H1 (cell line): ENCODE results near the gene SHISA7. TPM values are rescaled to one million over a fixed set of nuclear protein-coding genes. Genes with fewer than 3 reads are reported as not detected.
A peak's percentile ranks its signal among the peaks of the same experiment; 100 is the strongest.

Experiments
- CTCF ChIA-PET: fragments of 300-600 bp; sonication (Branson Sonifier 250); formaldehyde crosslinking; loops from one replicate; lab custom pipeline; 2021; ENCODE audit not compliant: partially characterized antibody; lab: Charles Lee
- POLR2A ChIA-PET: fragments of 300-600 bp; sonication (Branson Sonifier 250); formaldehyde crosslinking; loops from one replicate; lab custom pipeline; 2021; ENCODE audit warnings: inconsistent platforms; ENCODE audit not compliant: partially characterized antibody; lab: Charles Lee
- DNase-seq, 2 experiments: peaks; one replicate each; pipeline versions ENCODE4 v3.0.0 to v3.0.0-alpha.2; 2010 to 2022; ENCODE audit warnings: low spot score in 2 of 2, low read depth in 1 of 2, mixed read lengths in 1 of 2
- FAIRE-seq: peaks from 2 replicates; lab custom pipeline; 2011; peaks lifted over from hg19 to GRCh38; lab: Jason Lieb, UNC
- H2AFZ ChIP-seq: 2 replicates; pipeline ENCODE4 v1.8.1; 2012; ENCODE audit warnings: low read length, inconsistent platforms
- H2AK5ac ChIP-seq: 2 replicates; pipeline ENCODE4 v1.6.1; 2013; ENCODE audit warnings: low read depth, low read length
- H2BK120ac ChIP-seq: replicated peaks from 2 replicates; pipeline ENCODE3; 2013; ENCODE audit warnings: low read depth, low read length, inconsistent platforms
- H2BK12ac ChIP-seq: 2 replicates; pipeline ENCODE4 v1.6.1; 2013; ENCODE audit warnings: low read depth, low read length
- H2BK15ac ChIP-seq: 2 replicates; pipeline ENCODE4 v1.6.1; 2013; ENCODE audit warnings: low read length
- H2BK20ac ChIP-seq: 2 replicates; pipeline ENCODE4 v1.6.1; 2013; ENCODE audit warnings: low read length
- H2BK5ac ChIP-seq: 2 replicates; pipeline ENCODE4 v1.6.1; 2013; ENCODE audit warnings: low read depth, low read length
- H3K14ac ChIP-seq: 2 replicates; pipeline ENCODE4 v1.6.1; 2013; ENCODE audit warnings: inconsistent platforms; ENCODE audit not compliant: insufficient read length
- H3K18ac ChIP-seq: 2 replicates; pipeline ENCODE4 v1.6.1; 2013; ENCODE audit warnings: low read length; ENCODE audit errors: extremely low read depth
- H3K23ac ChIP-seq: 2 replicates; pipeline ENCODE4 v1.6.1; 2013; ENCODE audit warnings: inconsistent platforms; ENCODE audit not compliant: insufficient read length
- H3K23me2 ChIP-seq: 2 replicates; pipeline ENCODE4 v1.6.1; 2013; ENCODE audit warnings: low read depth, low read length
- H3K27ac ChIP-seq: 2 replicates; pipeline ENCODE4 v1.6.1; 2011; ENCODE audit warnings: low read depth, low read length, inconsistent platforms
- H3K27me3 ChIP-seq, 4 experiments: replicated peaks in 1 of 4; 1 replicate in 1 of 4; 2 replicates in 3 of 4; pipeline versions ENCODE4 v1.6.1 to v1.8.1; 2011 to 2013; ENCODE audit warnings: low read length in 3 of 4, mild to moderate bottlenecking in 3 of 4, inconsistent platforms in 2 of 4, mixed read lengths in 2 of 4, moderate library complexity in 1 of 4; ENCODE audit not compliant: control insufficient read depth in 3 of 4, insufficient read depth in 3 of 4; ENCODE audit errors: extremely low read depth in 1 of 4
- H3K36me3 ChIP-seq, 4 experiments: 2 replicates each; pipeline versions ENCODE4 v1.6.1 to v1.8.1; 2011 to 2013; ENCODE audit warnings: mild to moderate bottlenecking in 4 of 4, low read length in 3 of 4, moderate library complexity in 2 of 4, control low read depth in 1 of 4, inconsistent platforms in 1 of 4; ENCODE audit not compliant: insufficient read depth in 4 of 4, control insufficient read depth in 2 of 4
- H3K4ac ChIP-seq: replicated peaks from 2 replicates; pipeline ENCODE3; 2013; ENCODE audit warnings: low read length, low read depth, mixed read lengths, inconsistent platforms; ENCODE audit not compliant: insufficient read length
- H3K4me1 ChIP-seq, 4 experiments: replicated peaks in 1 of 4; 1 replicate in 1 of 4; 2 replicates in 3 of 4; pipeline versions ENCODE4 v1.6.1 to v1.8.1; 2011 to 2013; ENCODE audit warnings: low read length in 3 of 4, inconsistent platforms in 2 of 4, mixed read lengths in 1 of 4; ENCODE audit not compliant: insufficient read depth in 4 of 4, control insufficient read depth in 3 of 4
- H3K4me2 ChIP-seq, 2 experiments: 2 replicates each; pipeline versions ENCODE4 v1.6.1 to v1.8.1; 2011 to 2013; ENCODE audit warnings: low read depth in 2 of 2, low read length in 2 of 2, control low read depth in 1 of 2, inconsistent platforms in 1 of 2, mild to moderate bottlenecking in 1 of 2; ENCODE audit not compliant: insufficient read depth in 1 of 2
- H3K4me3 ChIP-seq, 4 experiments: fragments of 200-600, 300-600 bp in 1 of 4; sonication (generic), shearing (Covaris generic), sonication (Bioruptor Twin) in 1 of 4; 2 replicates each; pipeline versions ENCODE4 v1.5.1 to v1.8.1; 2011 to 2016; ENCODE audit warnings: low read length in 4 of 4, low read depth in 3 of 4, control low read depth in 2 of 4, inconsistent platforms in 2 of 4, mild to moderate bottlenecking in 2 of 4, mixed read lengths in 1 of 4, moderate library complexity in 1 of 4; ENCODE audit not compliant: insufficient read depth in 2 of 4; ENCODE audit errors: extremely low read depth in 1 of 4
- H3K56ac ChIP-seq: replicated peaks from 2 replicates; pipeline ENCODE3; 2013; ENCODE audit warnings: low read depth, mild to moderate bottlenecking, mixed read lengths, low read length, inconsistent platforms; ENCODE audit not compliant: insufficient read length
- H3K79me1 ChIP-seq: 2 replicates; pipeline ENCODE4 v1.6.1; 2013; ENCODE audit warnings: low read depth, low read length, control low read depth
- H3K79me2 ChIP-seq, 2 experiments: 2 replicates each; pipeline versions ENCODE4 v1.6.1 to v1.8.1; 2012 to 2013; ENCODE audit warnings: low read length in 2 of 2, mild to moderate bottlenecking in 2 of 2, inconsistent platforms in 1 of 2; ENCODE audit not compliant: insufficient read depth in 2 of 2, control insufficient read depth in 1 of 2
- H3K9ac ChIP-seq, 4 experiments: replicated peaks in 1 of 4; 1 replicate in 1 of 4; 2 replicates in 3 of 4; pipeline versions ENCODE4 v1.6.1 to v1.8.1; 2011 to 2013; ENCODE audit warnings: low read depth in 3 of 4, low read length in 3 of 4, control low read depth in 2 of 4, mild to moderate bottlenecking in 2 of 4, moderate library complexity in 2 of 4, inconsistent platforms in 1 of 4; ENCODE audit errors: extremely low read depth in 1 of 4
- H3K9me3 ChIP-seq, 2 experiments: 2 replicates each; pipeline versions ENCODE4 v1.6.1 to v1.8.1; 2012 to 2013; ENCODE audit warnings: mild to moderate bottlenecking in 2 of 2, moderate library complexity in 2 of 2, control low read depth in 1 of 2, inconsistent platforms in 1 of 2, low read depth in 1 of 2, low read length in 1 of 2, mixed read lengths in 1 of 2; ENCODE audit not compliant: insufficient read depth in 2 of 2
- H4K20me1 ChIP-seq, 2 experiments: replicated peaks in 1 of 2; 2 replicates each; pipeline versions ENCODE3 to v1.8.1; 2011 to 2013; ENCODE audit warnings: inconsistent platforms in 2 of 2, low read length in 2 of 2, mild to moderate bottlenecking in 1 of 2; ENCODE audit not compliant: insufficient read depth in 2 of 2, control insufficient read depth in 1 of 2
- H4K5ac ChIP-seq: 2 replicates; pipeline ENCODE4 v1.6.1; 2013; ENCODE audit warnings: low read length, low read depth, mixed read lengths, inconsistent platforms; ENCODE audit not compliant: insufficient read length
- H4K8ac ChIP-seq: 2 replicates; pipeline ENCODE4 v1.8.0; 2013; ENCODE audit warnings: mild to moderate bottlenecking, moderate library complexity, low read length, inconsistent platforms; ENCODE audit not compliant: insufficient read depth; ENCODE audit errors: extremely low read depth
- H4K91ac ChIP-seq: replicated peaks from 2 replicates; pipeline ENCODE3; 2013; ENCODE audit warnings: low read length, mixed read lengths, inconsistent platforms; ENCODE audit not compliant: insufficient read length
- GABPA ChIP-seq: IDR thresholded peaks from 2 replicates; pipeline ENCODE4 v1.6.1; 2011; ENCODE audit warnings: mild to moderate bottlenecking, low read length, moderate library complexity, borderline replicate concordance; ENCODE audit not compliant: insufficient read depth
- RFX5 ChIP-seq: IDR thresholded peaks from 2 replicates; pipeline ENCODE4 v1.6.1; 2011; ENCODE audit warnings: low read depth, low read length, improper control_type of control experiment, borderline replicate concordance
- SIRT6 ChIP-seq: IDR thresholded peaks from one replicate; pipeline ENCODE4 v1.7.1; 2012; ENCODE audit warnings: low read length, inconsistent platforms
- WGBS, 2 experiments: shearing (Covaris generic) in 1 of 2; methylation state at CpG; one replicate each; pipeline versions ENCODE4 v1.1.6 to v1.1.7; 2013 to 2015; ENCODE audit warnings: low lambda C conversion rate in 2 of 2, mixed read lengths in 2 of 2, inconsistent platforms in 1 of 2, low coverage in 1 of 2, missing lambda C conversion rate in 1 of 2; ENCODE audit not compliant: insufficient replicate concordance in 2 of 2, insufficient coverage in 1 of 2, insufficient read length in 1 of 2; ENCODE audit errors: extremely low coverage in 1 of 2, missing lambda C conversion rate in 1 of 2; 5-methylcytosine and 5-hydroxymethylcytosine counted together
- polyA plus RNA-seq, 7 experiments: library from polyadenylated mRNA; depleted of rRNA in 3 of 7; stranded (reverse) in 5 of 7; unstranded in 2 of 7; fragments of >200 nt in 5 of 7; fragments of 200-250 nt in 2 of 7; gene quantifications; 1 replicate in 5 of 7; 2 replicates in 1 of 7; 4 replicates in 1 of 7; pipeline versions ENCODE4 v1.2.1 to v1.2.3, GENCODE V29; 2011 to 2013; ENCODE audit warnings: missing spikeins in 2 of 7, mixed read lengths in 2 of 7
- total RNA-seq: library from RNA; stranded (reverse); fragmentation: NEBNext Ultra II Directional; extraction: Animal tissue kit (Norgen Biotek cat#: 25700); gene quantifications from 2 replicates; pipeline ENCODE4 v1.2.1, GENCODE V29; 2021

Gene SHISA7
- total and polyA plus RNA-seq, 2 of the 8 experiments (the other 6 are each of a cell fraction or from before 2014, with no cell fraction given): 0.76 to 1.0 TPM

- H2BK5ac ChIP-seq: no peak overlapping the region
- no peak overlapping the region for H3K56ac ChIP-seq
- H3K23me2 ChIP-seq: peaks cover 3% of the 10 kb centered on the region
- no peak overlapping the region for H3K4me3 ChIP-seq
- 0 out of 2 replicates have a peak overlapping the region, but pooled peaks have one; percentile 75 for H2BK12ac ChIP-seq
- ChIA-PET POLR2A (interaction anchor here (3.9 to 7.5 kb wide), 2 partner anchors 8 to 16 kb away, joined by 27 to 57 read pairs; partner anchors contain the start of genes NAT14 and ZNF628), CTCF (interaction anchor here (1.0 to 3.0 kb wide), 6 partner anchors 12 to 141 kb away, joined by 3 to 17 read pairs (median 4); no protein-coding TSS in a partner anchor)
- H3K9me3 ChIP-seq: no peaks in the 10 kb centered on the region
- no peak overlapping the region for H3K4ac ChIP-seq
- H3K18ac ChIP-seq: no peak overlapping the region
- no peaks in the 10 kb centered on the region for H3K36me3 ChIP-seq
- peaks cover 0 to 1% of the 10 kb centered on the region in 2 experiments for H4K20me1 ChIP-seq
- no peak overlapping the region for H2AK5ac ChIP-seq
- H3K4me2 ChIP-seq: no peak overlapping the region
- H2BK15ac ChIP-seq: 0 out of 2 replicates have a peak overlapping the region, but pooled peaks have one; percentile 18
- H3K9ac ChIP-seq: no peak overlapping the region
- WGBS, 2 experiments: 83% methylated on average over 18 of the region's 24 CpGs; no CpG with 5 or more reads in 1 of the 2 experiments
- no peak overlapping the region for H3K27ac ChIP-seq
- H2BK20ac ChIP-seq: no peak overlapping the region
- DNase-seq (no peak), FAIRE-seq (no peak)
- no peaks in the 10 kb centered on the region for H3K79me2 ChIP-seq
- no peaks in the 10 kb centered on the region; a peak in 2 of 7 replicates for H3K27me3 ChIP-seq
- no peak overlapping the region for H3K23ac ChIP-seq
- H3K4me1 ChIP-seq: peaks cover 0 to 35% (median 24%) of the 10 kb centered on the region in 4 experiments; a peak in 6 of 7 replicates
- no peaks in the 10 kb centered on the region for H3K79me1 ChIP-seq
- no peak overlapping the region for H4K91ac ChIP-seq
- H4K5ac ChIP-seq: no peak overlapping the region
- no peak overlapping the region for H2AFZ ChIP-seq
- TF ChIP-seq GABPA: no peak
- TF ChIP-seq SIRT6: no peak
- no peak for TF ChIP-seq RFX5
- H2BK120ac ChIP-seq: no peak overlapping the region
- H3K14ac ChIP-seq: no peak overlapping the region
- H4K8ac ChIP-seq: no peak overlapping the region; the same call in 1 of the 2 replicates
These were observed 48.7 kb upstream of the SHISA7 start for GRCh38 chr19:55491546-55492360.
